SK-N-SH treated with all-trans-retinoic acid at 6 μM for 48 hours (cell line): ENCODE data around the gene FHOD3.

Source experiments
- ATAC-seq: fragments of 200-7000 bp; cut with Tn5 transposase; 3 replicates; pipeline ENCODE4 v1.9.1; 2020; ENCODE audit warnings: mild to moderate bottlenecking, moderate library complexity
- ARNTL ChIP-seq: fragments of 450-650 bp; formaldehyde crosslinking; IDR thresholded peaks from 2 replicates; pipeline ENCODE4 v1.5.0; 2020; ENCODE audit warnings: low read depth, mild to moderate bottlenecking, moderate library complexity, borderline replicate concordance
- BACH2 ChIP-seq: fragments of 250-450 bp; sonication (Bioruptor Pico); IDR thresholded peaks from 2 replicates; pipeline ENCODE4 v1.9.0; 2021; ENCODE audit warnings: mild to moderate bottlenecking, borderline replicate concordance
- CSDC2 ChIP-seq: fragments of 250-450 bp; sonication (Bioruptor Pico); IDR thresholded peaks from 2 replicates; pipeline ENCODE4 v1.5.0; 2020; ENCODE audit warnings: mild to moderate bottlenecking, moderate library complexity
- OSR1 ChIP-seq: fragments of 250-450 bp; sonication (Bioruptor Pico); IDR thresholded peaks from 2 replicates; pipeline ENCODE4 v1.8.0; 2022; ENCODE audit warnings: moderate library complexity, mild to moderate bottlenecking, inconsistent platforms
- PPARA ChIP-seq: fragments of 250-450 bp; sonication (Bioruptor Pico); IDR thresholded peaks from 2 replicates; pipeline ENCODE4 v1.5.0; 2020; ENCODE audit warnings: mild to moderate bottlenecking, borderline replicate concordance
- RARB ChIP-seq: fragments of 250-450 bp; sonication (Bioruptor Pico); IDR thresholded peaks from 2 replicates; pipeline ENCODE4 v1.8.0; 2021; ENCODE audit warnings: mild to moderate bottlenecking, moderate library complexity
- SNAI2 ChIP-seq: fragments of 250-450 bp; sonication (Bioruptor Pico); IDR thresholded peaks from 2 replicates; pipeline ENCODE4 v1.5.0; 2020; ENCODE audit warnings: mild to moderate bottlenecking, moderate library complexity
- TOX ChIP-seq: fragments of 250-450 bp; sonication (Bioruptor Pico); IDR thresholded peaks from 2 replicates; pipeline ENCODE4 v1.8.0; 2021; ENCODE audit warnings: mild to moderate bottlenecking, moderate library complexity, borderline replicate concordance
- ZFP30 ChIP-seq: fragments of 450-650 bp; formaldehyde crosslinking; IDR thresholded peaks from 2 replicates; pipeline ENCODE4 v1.5.0; 2022; ENCODE audit warnings: mild to moderate bottlenecking, moderate library complexity
- ZNF565 ChIP-seq: fragments of 450-650 bp; formaldehyde crosslinking; conservative IDR thresholded peaks from 2 replicates; pipeline ENCODE4 v1.5.0; 2020; ENCODE audit warnings: low read depth, mild to moderate bottlenecking, moderate library complexity
- ZNF70 ChIP-seq: fragments of 450-650 bp; formaldehyde crosslinking; IDR thresholded peaks from 2 replicates; pipeline ENCODE4 v1.5.0; 2020; ENCODE audit warnings: mild to moderate bottlenecking, moderate library complexity
- ZNF8 ChIP-seq: fragments of 450-650 bp; formaldehyde crosslinking; IDR thresholded peaks from 2 replicates; pipeline ENCODE4 v1.5.0; 2020; ENCODE audit warnings: mild to moderate bottlenecking, moderate library complexity
- TF ChIP-seq, protein P1 (sequence below): fragments of 250-450 bp; sonication (Bioruptor Pico); IDR thresholded peaks from 2 replicates; pipeline ENCODE4 v1.5.1; 2020; ENCODE audit warnings: low read depth, mild to moderate bottlenecking, moderate library complexity
- TF ChIP-seq, protein P2 (sequence below): fragments of 250-450 bp; sonication (Bioruptor Pico); IDR thresholded peaks from 2 replicates; pipeline ENCODE4 v1.5.0; 2020; ENCODE audit warnings: mild to moderate bottlenecking, moderate library complexity
- TF ChIP-seq, protein P3 (sequence below): fragments of 250-450 bp; sonication (Bioruptor Pico); IDR thresholded peaks from 2 replicates; pipeline ENCODE4 v1.8.0; 2021; ENCODE audit warnings: low read depth, mild to moderate bottlenecking, moderate library complexity, borderline replicate concordance
- TF ChIP-seq, protein P4 (sequence below): fragments of 250-450 bp; sonication (Bioruptor Pico); IDR thresholded peaks from 2 replicates; pipeline ENCODE4 v1.8.0; 2020; ENCODE audit warnings: mild to moderate bottlenecking, moderate library complexity, borderline replicate concordance

The FHOD3 gene

DNA sequence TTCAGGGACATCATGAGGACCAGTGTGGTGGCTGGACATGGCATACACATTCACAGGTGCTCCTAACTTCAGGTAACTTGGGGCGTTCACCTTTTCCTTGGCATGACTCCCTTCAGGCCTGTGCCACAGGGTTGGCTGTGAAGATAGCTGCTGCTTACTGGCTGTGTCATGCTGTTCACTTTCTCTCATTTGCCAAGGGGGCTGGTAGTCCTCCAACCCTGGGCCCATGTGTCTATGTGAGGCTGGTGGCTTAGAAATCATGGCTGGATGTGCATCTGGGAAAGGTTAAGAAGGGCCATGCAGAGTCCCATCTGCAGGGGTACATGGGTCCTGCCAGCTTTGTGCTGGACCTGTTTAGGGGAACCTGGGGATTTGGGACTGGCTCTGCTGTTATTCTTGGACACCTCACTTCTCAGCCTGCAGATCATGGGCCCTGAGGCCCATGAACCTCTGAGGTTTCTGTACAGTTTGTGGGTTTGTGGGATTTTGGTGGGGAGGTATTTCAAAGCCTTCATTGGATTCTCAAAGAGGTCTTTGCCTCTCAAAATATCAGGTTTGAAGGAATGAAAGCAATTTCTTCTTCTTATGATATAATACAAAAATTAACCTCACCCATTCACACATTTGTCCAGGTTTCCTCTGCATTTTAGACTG, 62.9 kb downstream of the FHOD3 start:
- no peak for ATAC-seq
- TF ChIP-seq TOX (CRISPR knock-in tag): no peak
- TF ChIP-seq ZNF8 (CRISPR knock-in tag): no peak
- no peak for TF ChIP-seq ARNTL
- TF ChIP-seq, protein P1, sequence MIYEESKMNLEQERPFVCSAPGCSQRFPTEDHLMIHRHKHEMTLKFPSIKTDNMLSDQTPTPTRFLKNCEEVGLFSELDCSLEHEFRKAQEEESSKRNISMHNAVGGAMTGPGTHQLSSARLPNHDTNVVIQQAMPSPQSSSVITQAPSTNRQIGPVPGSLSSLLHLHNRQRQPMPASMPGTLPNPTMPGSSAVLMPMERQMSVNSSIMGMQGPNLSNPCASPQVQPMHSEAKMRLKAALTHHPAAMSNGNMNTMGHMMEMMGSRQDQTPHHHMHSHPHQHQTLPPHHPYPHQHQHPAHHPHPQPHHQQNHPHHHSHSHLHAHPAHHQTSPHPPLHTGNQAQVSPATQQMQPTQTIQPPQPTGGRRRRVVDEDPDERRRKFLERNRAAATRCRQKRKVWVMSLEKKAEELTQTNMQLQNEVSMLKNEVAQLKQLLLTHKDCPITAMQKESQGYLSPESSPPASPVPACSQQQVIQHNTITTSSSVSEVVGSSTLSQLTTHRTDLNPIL (CRISPR knock-in tag): no peak
- no peak for TF ChIP-seq PPARA (CRISPR knock-in tag)
- no peak for TF ChIP-seq RARB
- TF ChIP-seq, protein P2, sequence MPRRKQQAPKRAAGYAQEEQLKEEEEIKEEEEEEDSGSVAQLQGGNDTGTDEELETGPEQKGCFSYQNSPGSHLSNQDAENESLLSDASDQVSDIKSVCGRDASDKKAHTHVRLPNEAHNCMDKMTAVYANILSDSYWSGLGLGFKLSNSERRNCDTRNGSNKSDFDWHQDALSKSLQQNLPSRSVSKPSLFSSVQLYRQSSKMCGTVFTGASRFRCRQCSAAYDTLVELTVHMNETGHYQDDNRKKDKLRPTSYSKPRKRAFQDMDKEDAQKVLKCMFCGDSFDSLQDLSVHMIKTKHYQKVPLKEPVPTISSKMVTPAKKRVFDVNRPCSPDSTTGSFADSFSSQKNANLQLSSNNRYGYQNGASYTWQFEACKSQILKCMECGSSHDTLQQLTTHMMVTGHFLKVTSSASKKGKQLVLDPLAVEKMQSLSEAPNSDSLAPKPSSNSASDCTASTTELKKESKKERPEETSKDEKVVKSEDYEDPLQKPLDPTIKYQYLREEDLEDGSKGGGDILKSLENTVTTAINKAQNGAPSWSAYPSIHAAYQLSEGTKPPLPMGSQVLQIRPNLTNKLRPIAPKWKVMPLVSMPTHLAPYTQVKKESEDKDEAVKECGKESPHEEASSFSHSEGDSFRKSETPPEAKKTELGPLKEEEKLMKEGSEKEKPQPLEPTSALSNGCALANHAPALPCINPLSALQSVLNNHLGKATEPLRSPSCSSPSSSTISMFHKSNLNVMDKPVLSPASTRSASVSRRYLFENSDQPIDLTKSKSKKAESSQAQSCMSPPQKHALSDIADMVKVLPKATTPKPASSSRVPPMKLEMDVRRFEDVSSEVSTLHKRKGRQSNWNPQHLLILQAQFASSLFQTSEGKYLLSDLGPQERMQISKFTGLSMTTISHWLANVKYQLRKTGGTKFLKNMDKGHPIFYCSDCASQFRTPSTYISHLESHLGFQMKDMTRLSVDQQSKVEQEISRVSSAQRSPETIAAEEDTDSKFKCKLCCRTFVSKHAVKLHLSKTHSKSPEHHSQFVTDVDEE (CRISPR knock-in tag): no peak
- no peak for TF ChIP-seq ZFP30
- TF ChIP-seq SNAI2 (CRISPR knock-in tag): no peak
- TF ChIP-seq BACH2 (CRISPR knock-in tag): no peak
- TF ChIP-seq, protein P3, sequence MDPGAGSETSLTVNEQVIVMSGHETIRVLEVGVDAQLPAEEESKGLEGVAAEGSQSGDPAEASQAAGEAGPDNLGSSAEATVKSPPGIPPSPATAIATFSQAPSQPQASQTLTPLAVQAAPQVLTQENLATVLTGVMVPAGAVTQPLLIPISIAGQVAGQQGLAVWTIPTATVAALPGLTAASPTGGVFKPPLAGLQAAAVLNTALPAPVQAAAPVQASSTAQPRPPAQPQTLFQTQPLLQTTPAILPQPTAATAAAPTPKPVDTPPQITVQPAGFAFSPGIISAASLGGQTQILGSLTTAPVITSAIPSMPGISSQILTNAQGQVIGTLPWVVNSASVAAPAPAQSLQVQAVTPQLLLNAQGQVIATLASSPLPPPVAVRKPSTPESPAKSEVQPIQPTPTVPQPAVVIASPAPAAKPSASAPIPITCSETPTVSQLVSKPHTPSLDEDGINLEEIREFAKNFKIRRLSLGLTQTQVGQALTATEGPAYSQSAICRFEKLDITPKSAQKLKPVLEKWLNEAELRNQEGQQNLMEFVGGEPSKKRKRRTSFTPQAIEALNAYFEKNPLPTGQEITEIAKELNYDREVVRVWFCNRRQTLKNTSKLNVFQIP (CRISPR knock-in tag): no peak
- no peak for TF ChIP-seq ZNF565
- no peak for TF ChIP-seq OSR1 (CRISPR knock-in tag)
- TF ChIP-seq, protein P4, sequence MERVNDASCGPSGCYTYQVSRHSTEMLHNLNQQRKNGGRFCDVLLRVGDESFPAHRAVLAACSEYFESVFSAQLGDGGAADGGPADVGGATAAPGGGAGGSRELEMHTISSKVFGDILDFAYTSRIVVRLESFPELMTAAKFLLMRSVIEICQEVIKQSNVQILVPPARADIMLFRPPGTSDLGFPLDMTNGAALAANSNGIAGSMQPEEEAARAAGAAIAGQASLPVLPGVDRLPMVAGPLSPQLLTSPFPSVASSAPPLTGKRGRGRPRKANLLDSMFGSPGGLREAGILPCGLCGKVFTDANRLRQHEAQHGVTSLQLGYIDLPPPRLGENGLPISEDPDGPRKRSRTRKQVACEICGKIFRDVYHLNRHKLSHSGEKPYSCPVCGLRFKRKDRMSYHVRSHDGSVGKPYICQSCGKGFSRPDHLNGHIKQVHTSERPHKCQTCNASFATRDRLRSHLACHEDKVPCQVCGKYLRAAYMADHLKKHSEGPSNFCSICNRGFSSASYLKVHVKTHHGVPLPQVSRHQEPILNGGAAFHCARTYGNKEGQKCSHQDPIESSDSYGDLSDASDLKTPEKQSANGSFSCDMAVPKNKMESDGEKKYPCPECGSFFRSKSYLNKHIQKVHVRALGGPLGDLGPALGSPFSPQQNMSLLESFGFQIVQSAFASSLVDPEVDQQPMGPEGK (CRISPR knock-in tag): no peak

DNA sequence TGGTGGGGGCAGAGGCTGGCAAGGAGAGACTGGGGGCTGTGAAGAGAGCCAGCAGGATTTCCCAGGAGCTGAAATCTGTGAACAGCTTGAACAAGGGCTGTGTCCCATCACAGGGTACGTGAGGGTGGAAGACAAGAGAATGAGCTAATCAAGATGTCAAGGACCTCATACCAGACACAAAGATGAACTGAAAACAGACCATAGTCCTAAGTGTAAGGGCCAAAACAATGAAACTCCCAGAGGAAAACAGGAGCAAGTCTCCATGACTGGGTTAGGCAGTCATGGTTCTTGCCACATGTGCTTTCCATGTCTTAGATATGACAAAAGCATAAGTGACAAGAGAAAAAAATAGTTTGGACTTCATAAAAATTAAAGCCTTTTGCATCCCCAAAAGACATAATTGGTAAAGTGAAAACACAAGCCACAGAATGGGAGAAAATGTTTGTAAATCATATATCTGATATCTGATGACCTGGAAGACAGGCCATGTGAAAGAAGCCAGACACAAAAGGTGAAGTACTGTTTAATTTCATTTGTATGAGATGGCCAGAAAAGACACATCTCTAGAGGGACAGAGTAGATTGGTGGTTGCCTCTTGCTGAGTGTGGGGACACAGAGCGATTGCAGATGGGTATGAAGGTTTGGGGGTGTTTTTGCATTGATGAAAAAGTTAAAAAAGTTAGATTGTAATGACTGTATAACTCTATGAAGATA, 67.6 kb downstream of the FHOD3 start:
- no peak for ATAC-seq
- TF ChIP-seq PPARA (CRISPR knock-in tag) (no peak), ZNF8 (CRISPR knock-in tag) (no peak), OSR1 (CRISPR knock-in tag) (no peak), ZNF565 (no peak), ZNF70 (CRISPR knock-in tag) (no peak), CSDC2 (CRISPR knock-in tag) (no peak), ARNTL (no peak)

DNA sequence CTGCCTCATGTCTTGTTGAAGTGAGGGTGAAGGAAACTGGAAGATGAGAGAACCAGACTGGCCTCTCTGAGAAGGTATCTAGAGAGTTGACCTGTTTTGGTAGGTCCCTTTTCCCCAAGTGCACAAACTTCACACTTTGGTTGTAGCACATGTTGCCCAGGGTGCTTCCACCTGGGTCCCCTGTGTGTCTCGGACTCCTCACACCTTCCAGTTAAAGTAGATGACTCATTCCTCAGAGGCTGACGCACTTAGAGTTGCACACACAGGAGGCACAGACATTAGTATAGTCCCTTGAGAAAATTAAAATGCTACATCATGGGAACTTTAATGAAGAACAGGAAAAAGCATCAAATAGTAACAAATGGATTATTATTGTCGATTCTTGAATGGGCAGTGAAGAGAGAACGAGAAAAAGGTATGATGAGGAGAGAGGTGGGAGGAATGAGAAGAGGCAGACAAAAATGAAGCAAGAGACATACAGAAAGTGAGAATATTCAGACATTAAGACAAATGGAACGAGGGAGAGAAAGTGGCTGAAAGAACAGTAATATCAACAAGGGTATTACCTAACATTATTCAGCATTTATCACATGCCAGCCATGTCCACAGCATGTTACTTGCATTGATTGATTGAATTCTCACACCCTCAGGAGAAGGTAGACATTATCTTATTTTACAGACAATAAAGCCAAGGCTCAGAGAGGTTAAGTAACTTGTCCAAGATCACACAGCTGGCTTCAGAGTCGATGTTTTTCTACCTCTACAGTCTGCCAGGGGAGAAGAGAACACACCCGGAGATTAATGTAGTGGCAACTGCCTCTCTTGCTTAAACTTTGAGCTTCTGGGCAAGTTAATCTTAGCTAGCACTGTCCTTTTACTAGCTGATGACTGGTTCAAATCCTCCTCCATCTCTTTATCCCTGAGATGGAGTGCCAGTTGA, 68.6 kb downstream of the FHOD3 start:
- no peak for ATAC-seq

More for the DNA sequence above, 68.6 kb downstream of the FHOD3 start:
- no peak for TF ChIP-seq OSR1 (CRISPR knock-in tag)
